Measurements from ENCODE around the gene DNAH1. TPM values are rescaled to one million over a fixed set of nuclear protein-coding genes. Genes with fewer than 3 reads are reported as not detected.

Gene DNAH1
- total and polyA plus RNA-seq, 2 of the 4 experiments (the other 2 are of a cell fraction), result 2.0 to 4.0 TPM

- H3K4me3 ChIP-seq (ENCODE audit: insufficient read depth, low read depth, low read length), result no peak overlapping the region
- no peak for DNase-seq
Measured at GRCh38 chr3:52327486-52328290, 11.6 kb downstream of the DNAH1 start.

More at GRCh38 chr3:52327486-52328290, 11.6 kb downstream of the DNAH1 start:
- intact Hi-C loops (cut with micrococcal nuclease), result no loop called here
- H3K27ac ChIP-seq (ENCODE audit: insufficient read depth, low read length), result no peak overlapping the region
- no peak for ATAC-seq (ENCODE audit: low read depth)
- H3K14ac ChIP-seq (replicated peaks; ENCODE audit: low read depth, low read length), result no peak overlapping the region
- no peak overlapping the region for H2BK15ac ChIP-seq (ENCODE audit: low read depth, low read length)
- no peak overlapping the region for H2AFZ ChIP-seq (replicated peaks; ENCODE audit: low read length, poor library complexity)
- no peaks in the 10 kb centered on the region for H3K36me3 ChIP-seq (ENCODE audit: control insufficient read depth, insufficient read depth, low read length)
- H3K23ac ChIP-seq (ENCODE audit: low read depth, low read length), result no peak overlapping the region
- H4K5ac ChIP-seq (ENCODE audit: low read depth, low read length), result no peak overlapping the region
- ChIA-PET CTCF (no interaction called here), POLR2A (ENCODE audit: unreplicated experiment) (no interaction called here)
- H3K4me1 ChIP-seq (ENCODE audit: control insufficient read depth, insufficient read depth, low read length), result no peaks in the 10 kb centered on the region
- no peak overlapping the region for H2AK5ac ChIP-seq (ENCODE audit: low read depth, low read length)
- dilution Hi-C loops (cut with HindIII; ENCODE audit: low sequenced_read_pairs, unreplicated experiment), result no loop called here
- TF ChIP-seq MXI1 (IDR thresholded peaks at IDR 0.05; ENCODE audit: borderline replicate concordance, low read depth, low read length), result no peak
- no peak for TF ChIP-seq RCOR1 (IDR thresholded peaks at IDR 0.05; ENCODE audit: insufficient replicate concordance, low read length)
- no peak for TF ChIP-seq MAZ (IDR thresholded peaks at IDR 0.05; ENCODE audit: borderline replicate concordance, low read depth, low read length)
- TF ChIP-seq RAD21 (IDR thresholded peaks at IDR 0.05; ENCODE audit: low read length), result no peak
- no peak for TF ChIP-seq RFX5 (IDR thresholded peaks at IDR 0.05; ENCODE audit: low read depth, low read length)
- TF ChIP-seq POLR2A (IDR thresholded peaks at IDR 0.05; ENCODE audit: low read depth, low read length), result no peak
- no peak for TF ChIP-seq CHD1 (IDR thresholded peaks at IDR 0.05; ENCODE audit: low read depth, low read length)
- TF ChIP-seq BHLHE40 (IDR thresholded peaks at IDR 0.05; ENCODE audit: low read depth, low read length), result no peak
- no peak for TF ChIP-seq CEBPB (IDR thresholded peaks at IDR 0.05; ENCODE audit: low read depth, low read length)
- no peak for TF ChIP-seq FOS (IDR thresholded peaks at IDR 0.05; ENCODE audit: low read depth, low read length)
- TF ChIP-seq CTCF (conservative IDR thresholded peaks at IDR 0.05; ENCODE audit: low read depth, low read length), result no peak
- no peak for TF ChIP-seq USF2 (IDR thresholded peaks at IDR 0.05; ENCODE audit: low read depth, low read length)
- TF ChIP-seq MAFK (IDR thresholded peaks at IDR 0.05; ENCODE audit: low read depth, low read length), result no peak
- no peak for TF ChIP-seq ELK1 (IDR thresholded peaks at IDR 0.05; ENCODE audit: borderline replicate concordance, low read depth, low read length)
- TF ChIP-seq NFE2L2 (IDR thresholded peaks at IDR 0.05; ENCODE audit: low read depth, low read length), result no peak
- no peak for TF ChIP-seq SMC3 (IDR thresholded peaks at IDR 0.05; ENCODE audit: low read depth, low read length)
- H4K91ac ChIP-seq (ENCODE audit: insufficient read depth, low read depth, low read length), result no peak overlapping the region
- no peak overlapping the region for H3K18ac ChIP-seq (ENCODE audit: low read depth, low read length)
- H3K56ac ChIP-seq (ENCODE audit: extremely low read depth, insufficient read depth, low read length), result no peak overlapping the region
- no peaks in the 10 kb centered on the region for H3K27me3 ChIP-seq (ENCODE audit: control insufficient read depth, insufficient read depth, low read length)
- H3K4ac ChIP-seq (ENCODE audit: low read depth, low read length), result no peak overlapping the region
- in situ Hi-C loops (cut with MboI; ENCODE audit: low sequenced_read_pairs), result no loop called here
- H3K9ac ChIP-seq (ENCODE audit: low read depth, low read length), result no peak overlapping the region
- no peak overlapping the region for H4K8ac ChIP-seq (ENCODE audit: low read depth in 2 of 2, low read length in 2 of 2)
- no peak overlapping the region for H2BK5ac ChIP-seq (ENCODE audit: low read depth, low read length, poor library complexity, severe bottlenecking)
- H2BK20ac ChIP-seq (ENCODE audit: low read depth, low read length), result no peak overlapping the region
- WGBS, 2 experiments (ENCODE audit: extremely low coverage in 2 of 2, insufficient read length in 1 of 2), result 0% methylated on average over 1 of the region's 5 CpGs; no CpG with 5 or more reads in 1 of the 2 experiments
- no peaks in the 10 kb centered on the region for H3K9me3 ChIP-seq (ENCODE audit: control insufficient read depth, insufficient read depth, low read length)
- BruUV-seq (replicated peaks), result no TSS peak
- no peaks in the 10 kb centered on the region for H3K79me1 ChIP-seq (ENCODE audit: low read depth in 1 of 2, low read length in 2 of 2)
- H2AK9ac ChIP-seq (replicated peaks; ENCODE audit: low read depth, low read length, poor library complexity), result no peak overlapping the region
- no peak overlapping the region for H2BK120ac ChIP-seq (ENCODE audit: low read depth, low read length)
- H3K4me2 ChIP-seq (ENCODE audit: low read depth, low read length), result no peak overlapping the region
- H4K20me1 ChIP-seq (ENCODE audit: insufficient read depth, low read length), result no peaks in the 10 kb centered on the region
- H3K9me1 ChIP-seq (ENCODE audit: insufficient read depth, low read length), result no peaks in the 10 kb centered on the region
